Measurements from ENCODE around the gene SNTG2.

SNTG2 gene

GRCh38 chr2:1246991-1247390, 296.3 kb downstream of the SNTG2 start:
- DNase-seq (ENCODE audit: low read depth), result no peak
- TF ChIP-seq, protein P1, sequence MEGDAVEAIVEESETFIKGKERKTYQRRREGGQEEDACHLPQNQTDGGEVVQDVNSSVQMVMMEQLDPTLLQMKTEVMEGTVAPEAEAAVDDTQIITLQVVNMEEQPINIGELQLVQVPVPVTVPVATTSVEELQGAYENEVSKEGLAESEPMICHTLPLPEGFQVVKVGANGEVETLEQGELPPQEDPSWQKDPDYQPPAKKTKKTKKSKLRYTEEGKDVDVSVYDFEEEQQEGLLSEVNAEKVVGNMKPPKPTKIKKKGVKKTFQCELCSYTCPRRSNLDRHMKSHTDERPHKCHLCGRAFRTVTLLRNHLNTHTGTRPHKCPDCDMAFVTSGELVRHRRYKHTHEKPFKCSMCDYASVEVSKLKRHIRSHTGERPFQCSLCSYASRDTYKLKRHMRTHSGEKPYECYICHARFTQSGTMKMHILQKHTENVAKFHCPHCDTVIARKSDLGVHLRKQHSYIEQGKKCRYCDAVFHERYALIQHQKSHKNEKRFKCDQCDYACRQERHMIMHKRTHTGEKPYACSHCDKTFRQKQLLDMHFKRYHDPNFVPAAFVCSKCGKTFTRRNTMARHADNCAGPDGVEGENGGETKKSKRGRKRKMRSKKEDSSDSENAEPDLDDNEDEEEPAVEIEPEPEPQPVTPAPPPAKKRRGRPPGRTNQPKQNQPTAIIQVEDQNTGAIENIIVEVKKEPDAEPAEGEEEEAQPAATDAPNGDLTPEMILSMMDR (IDR thresholded peaks at IDR 0.05; ENCODE audit: insufficient read depth, low read depth, low read length, missing control alignments), result no peak
- no peak overlapping the region for H3K4me3 ChIP-seq (ENCODE audit: low read length)

DNA sequence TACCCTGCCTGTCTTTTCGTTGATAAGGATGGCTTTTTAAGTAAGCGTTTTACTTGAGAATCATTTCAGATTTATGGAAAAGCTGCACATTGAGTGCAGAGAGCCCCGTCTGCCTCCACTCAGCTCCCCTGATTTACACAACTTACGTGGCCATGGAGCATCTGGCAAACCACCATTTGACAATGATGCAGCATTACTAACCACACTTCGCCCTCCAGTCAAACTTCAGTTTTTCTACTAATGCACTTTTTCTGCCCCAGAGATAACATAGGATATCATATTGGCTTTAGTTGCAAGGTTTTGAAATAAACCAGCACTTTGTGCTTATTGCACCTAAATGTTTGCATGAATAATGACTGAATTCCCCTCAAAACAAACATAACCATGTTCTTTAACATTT, 297.5 kb downstream of the SNTG2 start:
- TF ChIP-seq, protein P1 (IDR thresholded peaks at IDR 0.05; ENCODE audit: insufficient read depth, low read depth, low read length, missing control alignments), result no peak
- DNase-seq (ENCODE audit: low read depth), result no peak
- H3K4me3 ChIP-seq (ENCODE audit: low read length), result no peak overlapping the region

GRCh38 chr2:1249897-1250687, 299.4 kb downstream of the SNTG2 start:
- TF ChIP-seq, protein P1 (IDR thresholded peaks at IDR 0.05; ENCODE audit: insufficient read depth, low read depth, low read length, missing control alignments), result no peak

GRCh38 chr2:1251520-1251919, 300.9 kb downstream of the SNTG2 start:
- TF ChIP-seq, protein P1 (IDR thresholded peaks at IDR 0.05; ENCODE audit: insufficient read depth, low read depth, low read length, missing control alignments), result no peak
- no peak overlapping the region for H3K4me3 ChIP-seq (ENCODE audit: low read length)
- no peak for DNase-seq (ENCODE audit: low read depth)

More at GRCh38 chr2:1249897-1250687, 299.4 kb downstream of the SNTG2 start:
- no peak overlapping the region for H3K4me3 ChIP-seq (ENCODE audit: low read length)
- DNase-seq (ENCODE audit: low read depth), result no peak

- DNase-seq (ENCODE audit: low read depth), result no peak
- TF ChIP-seq, protein P1 (IDR thresholded peaks at IDR 0.05; ENCODE audit: insufficient read depth, low read depth, low read length, missing control alignments), result no peak
- H3K4me3 ChIP-seq (ENCODE audit: low read length), result no peak overlapping the region
These were observed 303.0 kb downstream of the SNTG2 start for GRCh38 chr2:1253629-1254028.

DNA sequence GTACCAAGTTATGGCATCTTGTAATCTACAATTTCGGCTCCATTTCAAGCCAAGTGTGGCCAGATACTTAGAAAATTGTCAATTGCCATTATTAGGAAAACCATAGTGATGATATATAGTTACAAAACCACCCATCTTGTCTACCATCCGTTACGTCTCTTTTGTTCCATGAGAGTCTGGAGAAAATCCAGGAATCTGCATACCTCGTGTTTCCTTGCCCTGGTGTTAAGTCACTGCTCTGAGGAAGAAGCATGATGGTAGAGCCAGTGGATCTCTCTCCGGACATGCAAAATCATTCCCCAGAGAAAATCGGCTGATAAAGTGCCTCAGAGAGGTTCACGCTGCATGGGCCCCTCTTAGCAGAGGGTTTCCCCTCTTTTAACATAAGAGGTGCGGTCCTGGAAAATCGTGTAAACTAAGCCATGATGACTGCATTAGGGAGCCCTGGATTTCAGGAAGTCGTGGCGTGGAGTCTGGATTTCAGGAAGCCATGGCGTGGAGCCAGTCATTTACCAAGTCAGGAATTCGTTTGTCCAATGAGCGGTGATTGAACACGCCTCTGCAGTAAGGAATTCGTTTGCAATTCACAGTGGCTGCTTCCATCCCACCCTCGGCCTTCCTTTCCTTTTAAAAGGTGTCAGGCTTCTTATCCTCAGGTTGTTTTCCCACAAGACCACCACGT, 304.2 kb downstream of the SNTG2 start:
- DNase-seq (ENCODE audit: low read depth), result no peak
- TF ChIP-seq, protein P1 (IDR thresholded peaks at IDR 0.05; ENCODE audit: insufficient read depth, low read depth, low read length, missing control alignments), result no peak
- H3K4me3 ChIP-seq (ENCODE audit: low read length), result no peak overlapping the region

Measured in epithelial cell of esophagus (primary cell).